ENCODE results near the gene MYOM3.

The MYOM3 gene

DNA sequence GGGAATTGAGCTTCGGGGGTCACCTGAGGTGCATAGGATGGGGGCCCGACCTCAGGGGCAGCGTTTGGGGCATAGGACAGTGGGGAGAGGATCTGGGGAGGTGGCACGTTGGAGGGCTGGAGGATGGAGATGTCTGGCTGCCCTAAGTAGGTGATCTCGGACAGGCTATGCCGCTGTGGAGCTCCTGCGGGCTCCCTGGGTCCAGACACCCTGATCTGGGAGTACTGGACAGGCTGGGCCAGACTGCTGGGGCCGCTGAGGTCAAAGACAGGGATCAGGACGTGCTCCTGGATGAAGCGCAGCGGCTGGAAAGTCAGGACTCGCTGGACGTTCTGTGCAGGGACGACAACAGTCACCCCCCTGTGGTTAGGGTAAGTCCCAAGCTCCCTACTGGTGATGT, 9.5 kb upstream of the MYOM3 start:
- Histone ChIP-seq H3K27ac (no peak overlapping the region), H3K4me3 (no peak overlapping the region)
- TF ChIP-seq CTCF (IDR thresholded peaks at IDR 0.05) = no peak
- no peak for DNase-seq (ENCODE audit: low spot score)

GRCh38 chr1:24120965-24121364, 9.0 kb upstream of the MYOM3 start:
- DNase-seq (ENCODE audit: low spot score) = no peak
- H3K27ac ChIP-seq = no peak overlapping the region
- no peak overlapping the region for H3K4me3 ChIP-seq
- no peak for TF ChIP-seq CTCF (IDR thresholded peaks at IDR 0.05)

DNA sequence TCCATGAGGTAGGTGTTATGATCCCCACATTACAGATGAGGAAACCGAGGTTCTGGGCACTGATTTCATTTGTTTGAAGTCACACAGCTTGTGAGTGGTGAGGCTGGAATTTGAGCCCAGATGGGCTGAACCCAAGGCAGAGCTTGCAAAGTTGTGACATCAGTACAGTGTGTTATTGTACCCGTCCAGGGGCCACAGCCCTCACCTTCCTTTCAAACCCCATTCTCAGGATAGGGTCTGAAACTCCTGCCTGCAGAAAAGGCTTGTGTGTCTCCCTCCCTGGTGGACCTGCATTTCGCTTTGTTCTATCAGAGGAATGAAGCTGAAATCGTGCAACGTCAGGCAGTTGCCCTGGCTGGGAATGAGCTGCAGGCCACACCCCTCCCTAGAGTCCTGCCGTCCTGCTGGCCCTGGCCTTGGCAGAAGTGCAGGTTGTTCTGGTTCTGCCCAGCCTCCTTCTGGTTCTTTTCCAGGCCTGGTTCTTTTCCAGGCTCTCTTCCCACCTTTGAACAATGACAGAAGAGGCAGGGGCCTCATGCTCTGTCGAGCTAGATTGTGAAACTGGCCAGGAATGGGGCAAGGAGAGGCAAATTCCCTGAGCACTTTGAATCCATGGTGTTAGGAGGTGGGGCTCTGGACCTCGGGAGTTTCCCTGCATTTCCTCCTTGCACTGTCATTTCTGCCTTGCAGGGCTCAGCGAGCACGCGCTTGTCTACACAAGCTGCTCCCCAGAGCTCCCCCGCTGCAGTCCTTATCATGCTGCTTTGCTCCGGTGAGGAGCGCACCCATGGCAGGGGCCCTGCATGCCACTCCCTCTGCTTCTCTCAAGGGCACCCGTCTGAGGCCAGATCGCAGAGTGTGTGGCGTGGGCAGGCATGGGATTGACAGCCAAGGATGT, 8.2 kb upstream of the MYOM3 start:
- Histone ChIP-seq H3K27ac (peak overlapping the region in 1 of 2 donors; percentile 13), H3K4me3 (peak overlapping the region; percentile 0)
- no peak for DNase-seq (ENCODE audit: low spot score)
- TF ChIP-seq CTCF (IDR thresholded peaks at IDR 0.05) = no peak

DNA sequence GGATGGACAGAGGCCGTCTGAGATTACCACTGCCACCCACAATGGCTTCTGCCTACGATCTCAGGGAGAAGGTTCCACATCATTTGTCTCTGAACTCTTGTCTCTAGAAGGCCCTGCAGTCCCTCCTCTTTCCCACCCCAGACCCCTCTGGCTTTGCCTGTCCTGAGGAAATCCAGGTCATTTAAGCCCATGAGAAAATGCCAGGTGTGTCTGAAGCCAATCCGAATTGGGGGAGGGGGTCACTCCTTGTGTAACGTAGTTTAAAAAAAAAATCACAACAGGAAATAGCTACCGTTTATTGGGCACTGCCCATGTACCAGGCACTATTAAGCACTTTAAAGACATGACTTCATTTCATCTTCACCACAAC, 7.5 kb upstream of the MYOM3 start:
- DNase-seq (ENCODE audit: low spot score) = no peak
- peak overlapping the region in 1 of 2 donors; percentile 13 for H3K27ac ChIP-seq

GRCh38 chr1:24118410-24119242, 6.7 kb upstream of the MYOM3 start:
- no peak for TF ChIP-seq CTCF (IDR thresholded peaks at IDR 0.05)
- no peak for DNase-seq (ENCODE audit: low spot score)
- Histone ChIP-seq H3K27ac (peak overlapping the region in 1 of 2 donors; percentile 22), H3K4me3 (no peak overlapping the region)

More for the DNA sequence above, 7.5 kb upstream of the MYOM3 start:
- TF ChIP-seq CTCF (IDR thresholded peaks at IDR 0.05) = no peak
- H3K4me3 ChIP-seq = no peak overlapping the region

GRCh38 chr1:24117722-24118409, 5.9 kb upstream of the MYOM3 start:
- Histone ChIP-seq H3K4me3 (no peak overlapping the region), H3K27ac (peak overlapping the region in 1 of 2 donors; percentile 22)
- no peak for DNase-seq (ENCODE audit: low spot score)
- no peak for TF ChIP-seq CTCF (IDR thresholded peaks at IDR 0.05)
